T follicular helper cell (primary cell): ENCODE results near the gene MET.
"Not testable (repeated sequence)": the region's sequence is repeated elsewhere in the genome, so short reads cannot be mapped to it uniquely, and the experiment has no call there.

Experiments
- DNase-seq: peaks from one replicate; pipeline ENCODE4 v3.0.0-alpha.2; 2020; ENCODE audit warnings: low read depth

The MET gene

DNA sequence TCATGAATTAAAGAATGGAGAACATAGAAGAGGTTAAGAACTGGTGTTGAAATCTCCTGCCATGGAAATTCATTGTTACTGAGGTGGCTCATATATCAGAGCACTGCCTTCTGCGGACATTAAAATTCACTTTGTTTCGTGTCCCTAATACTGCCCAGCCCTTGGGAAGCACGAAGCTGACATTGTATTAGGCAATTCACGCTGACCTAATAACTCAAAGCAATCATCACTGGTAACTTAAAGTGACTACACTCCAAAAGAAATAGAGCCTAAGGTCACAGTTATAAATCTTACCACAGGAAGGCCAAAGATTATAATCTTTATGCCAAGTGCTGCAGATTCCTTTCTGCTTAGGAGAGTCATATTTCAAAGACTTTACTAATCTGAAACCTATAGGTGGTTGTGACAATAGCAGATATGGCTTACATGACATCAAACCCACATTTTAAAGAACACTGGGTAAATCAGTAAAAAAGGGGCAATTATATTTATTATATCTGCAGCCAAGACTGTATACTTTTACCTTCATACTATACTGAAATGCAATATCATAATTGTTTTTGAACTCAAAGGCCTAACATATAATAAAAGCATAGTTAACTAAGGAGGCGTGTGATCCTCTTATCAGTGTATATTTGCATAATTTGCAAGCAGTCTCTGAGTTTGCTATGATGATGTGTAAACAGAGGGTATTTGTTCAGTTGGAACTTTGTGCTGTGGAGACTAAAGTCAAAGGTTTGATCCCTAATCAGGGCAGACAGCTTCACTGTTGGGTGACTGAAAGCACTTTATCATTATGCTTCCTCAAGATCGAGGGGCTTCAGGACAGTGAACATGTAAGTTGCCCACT is 138.5 kb downstream of the MET start:
- no peak for DNase-seq

DNA sequence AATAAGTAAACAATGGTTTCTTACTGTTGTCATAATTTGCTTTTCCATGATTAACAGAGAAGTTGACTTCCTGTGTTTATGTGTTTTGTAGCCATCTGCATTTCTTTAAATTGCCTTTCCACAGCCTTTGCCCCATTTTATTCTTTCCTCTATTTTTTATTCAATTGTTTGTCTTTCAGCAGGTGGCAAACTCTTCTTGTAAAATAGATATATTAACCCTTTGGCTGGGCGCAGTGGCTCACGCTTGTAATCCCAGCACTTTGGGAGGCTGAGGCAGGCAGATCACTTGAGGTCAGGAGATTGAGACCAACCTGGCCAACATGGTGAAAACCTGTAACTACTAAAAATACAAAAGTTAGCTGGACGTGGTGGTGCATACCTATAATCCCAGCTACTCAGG is 139.8 kb downstream of the MET start:
- no peak for DNase-seq

DNA sequence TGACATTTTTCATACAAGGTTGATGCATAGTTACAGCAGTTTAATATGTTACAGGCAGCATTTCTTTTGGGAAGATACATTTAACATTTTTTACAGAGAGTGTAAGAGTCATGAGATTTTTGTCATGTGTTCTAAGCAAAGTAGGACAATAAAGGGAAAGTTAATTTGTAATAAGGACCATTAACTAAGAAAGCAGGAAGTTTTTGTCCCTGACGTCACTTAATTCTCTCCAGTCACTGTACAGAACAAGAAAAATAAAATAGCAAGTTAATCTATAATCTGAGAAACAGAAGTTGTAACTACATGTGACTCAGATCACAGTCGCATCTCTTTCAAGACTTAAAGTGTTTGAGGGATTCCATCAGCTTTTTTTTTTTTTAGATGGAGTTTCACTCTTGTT is 140.9 kb downstream of the MET start:
- DNase-seq = no peak

DNA sequence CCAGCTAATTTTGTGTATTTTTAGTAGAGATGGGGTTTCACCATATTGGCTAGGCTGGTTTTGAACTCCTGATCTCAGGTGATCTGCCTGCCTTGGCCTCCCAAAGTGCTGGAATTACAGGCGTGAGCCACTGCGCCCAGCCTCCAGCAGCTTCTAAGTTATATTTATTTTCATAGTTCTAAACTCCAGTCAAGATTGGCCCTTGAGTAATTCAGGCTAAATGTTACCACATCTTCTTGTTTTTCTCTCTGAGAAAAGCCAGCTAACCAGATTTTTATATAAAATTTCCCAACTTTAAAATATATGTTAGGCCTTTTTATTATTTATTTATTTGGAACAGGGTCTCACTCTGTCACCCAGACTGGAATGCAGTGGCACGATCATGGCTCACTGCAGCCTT is 141.4 kb downstream of the MET start:
- DNase-seq = not testable (repeated sequence)

DNA sequence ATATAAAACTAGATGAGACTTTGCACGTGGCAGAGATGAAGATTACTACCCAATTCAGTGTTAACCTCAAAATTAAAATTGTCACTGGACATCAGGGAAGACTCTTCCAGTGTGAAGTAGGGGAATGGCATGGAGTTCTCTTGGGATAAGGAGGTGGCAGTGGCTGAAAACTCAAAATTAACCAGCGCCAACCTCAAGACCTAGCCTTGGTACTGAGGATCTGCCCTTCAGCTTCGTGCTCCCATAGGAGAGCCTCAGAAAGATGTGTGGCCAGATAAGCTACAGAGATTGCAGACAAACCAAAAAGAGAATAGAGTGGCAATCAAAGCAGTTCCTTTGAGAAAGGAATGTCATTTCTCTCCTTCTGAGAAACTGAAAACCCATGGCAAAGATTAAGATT is 143.0 kb downstream of the MET start:
- no peak for DNase-seq

DNA sequence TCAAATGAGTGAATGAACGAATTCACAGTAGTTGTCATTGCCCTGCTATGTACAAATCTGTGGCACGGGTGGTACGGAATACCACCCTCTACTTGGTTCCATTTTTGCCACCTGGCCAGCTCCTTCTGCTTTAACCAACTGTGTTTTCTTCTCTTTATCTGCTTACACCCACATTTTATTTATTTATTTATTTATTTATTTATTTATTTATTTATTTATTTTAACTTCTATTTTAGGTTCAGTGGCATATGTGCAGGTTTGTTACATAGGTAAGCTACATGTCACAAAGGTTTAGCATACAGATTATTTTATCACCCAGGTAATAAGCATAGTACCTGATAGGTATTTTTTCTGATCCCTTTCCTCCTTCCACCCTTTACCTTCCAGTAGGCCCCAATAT is 148.2 kb downstream of the MET start:
- no peak for DNase-seq

DNA sequence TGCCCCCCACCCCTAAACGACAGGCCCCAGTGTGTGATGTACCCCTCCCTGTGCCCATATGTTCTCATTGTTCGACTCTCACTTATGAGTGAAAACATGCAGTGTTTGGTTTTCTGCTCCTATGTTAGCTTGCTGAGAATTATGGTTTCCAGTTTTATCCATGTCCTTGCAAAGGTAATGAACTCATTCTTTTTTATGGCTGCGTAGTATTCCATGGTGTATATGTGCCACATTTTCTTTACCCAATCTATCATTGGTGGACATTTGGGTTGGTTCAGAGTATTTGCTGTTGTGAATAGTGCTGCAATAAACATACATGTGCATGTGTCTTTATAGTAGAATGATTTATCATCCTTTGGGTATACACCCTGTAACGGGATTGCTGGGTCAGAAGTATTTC is 149.7 kb downstream of the MET start:
- DNase-seq = not testable (repeated sequence)

DNA sequence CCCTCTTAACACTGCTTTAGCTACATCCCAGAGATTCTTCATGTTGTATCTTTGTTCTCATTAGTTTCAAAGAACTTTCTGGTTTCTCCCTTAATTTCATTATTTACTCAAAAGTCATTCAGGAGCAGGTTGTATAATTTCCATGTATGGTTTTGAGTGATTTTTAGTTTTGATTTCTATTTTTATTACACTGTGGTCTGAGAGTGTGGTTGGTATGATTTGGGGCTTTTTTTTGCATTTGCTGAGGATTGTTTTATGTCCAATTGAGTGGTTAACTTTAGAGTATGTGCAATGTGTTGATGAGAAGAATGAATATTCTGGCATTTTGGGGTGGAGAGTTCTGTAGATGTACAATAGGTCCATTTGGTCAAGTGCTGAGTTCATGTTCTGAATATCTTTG is 152.5 kb downstream of the MET start:
- DNase-seq = no peak

DNA sequence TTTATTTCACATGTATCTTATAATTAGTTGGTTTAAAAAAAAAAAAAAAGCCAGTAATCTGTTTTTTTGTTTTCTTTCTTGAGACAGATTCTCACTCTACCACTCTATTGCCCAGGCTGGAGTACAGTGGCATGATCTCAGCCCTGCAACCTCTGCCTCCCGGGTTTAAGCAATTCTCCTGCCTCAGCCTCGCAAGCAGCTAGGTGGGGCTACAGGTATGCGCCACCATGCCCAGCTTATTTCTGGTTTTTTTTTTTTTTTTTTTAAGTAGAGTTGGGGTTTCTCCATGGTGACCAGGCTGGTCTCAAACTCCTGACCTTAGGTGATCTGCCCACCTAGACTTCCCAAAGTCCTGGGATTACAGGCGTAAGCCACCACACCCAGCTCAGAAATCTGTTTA is 156.3 kb downstream of the MET start:
- no peak for DNase-seq

DNA sequence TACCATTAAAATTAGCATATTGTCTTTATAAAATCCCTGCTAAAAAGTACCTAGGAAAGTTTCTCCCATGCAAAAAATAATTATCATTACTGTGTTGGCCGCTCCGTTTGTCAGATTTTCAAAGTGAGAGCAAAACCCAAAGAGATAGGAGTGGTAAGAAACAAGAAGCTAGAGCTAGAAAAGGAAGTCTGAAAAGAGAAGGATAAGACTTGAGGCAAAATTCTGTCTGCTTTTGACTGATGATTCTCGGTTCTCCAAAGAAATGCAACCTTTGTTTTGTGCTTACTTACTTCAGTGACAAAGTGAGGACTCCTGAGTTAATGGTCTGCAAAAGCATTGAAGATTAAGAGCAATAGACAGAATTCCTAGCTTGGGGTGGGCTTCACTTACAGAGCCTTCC is 157.0 kb downstream of the MET start:
- DNase-seq = no peak

DNA sequence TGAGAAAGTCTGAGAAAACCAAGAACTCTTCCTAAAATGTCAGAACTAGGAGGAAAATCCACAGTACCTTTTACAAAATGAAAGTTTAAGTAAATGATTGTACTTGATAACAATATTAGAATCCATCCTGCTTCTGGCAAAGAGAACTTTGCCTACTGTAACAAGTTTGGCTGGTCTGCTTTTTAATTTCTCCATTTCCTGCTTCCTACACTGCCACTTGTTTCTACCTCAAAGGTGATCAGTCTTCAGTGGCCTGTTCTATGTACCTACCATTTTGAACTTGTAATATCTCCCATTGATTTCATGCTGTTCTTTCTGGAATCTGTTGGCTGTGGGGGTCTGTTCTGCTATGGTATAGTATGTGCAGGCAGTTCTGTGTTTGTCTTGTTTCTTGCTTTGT is 157.5 kb downstream of the MET start:
- DNase-seq = no peak

DNA sequence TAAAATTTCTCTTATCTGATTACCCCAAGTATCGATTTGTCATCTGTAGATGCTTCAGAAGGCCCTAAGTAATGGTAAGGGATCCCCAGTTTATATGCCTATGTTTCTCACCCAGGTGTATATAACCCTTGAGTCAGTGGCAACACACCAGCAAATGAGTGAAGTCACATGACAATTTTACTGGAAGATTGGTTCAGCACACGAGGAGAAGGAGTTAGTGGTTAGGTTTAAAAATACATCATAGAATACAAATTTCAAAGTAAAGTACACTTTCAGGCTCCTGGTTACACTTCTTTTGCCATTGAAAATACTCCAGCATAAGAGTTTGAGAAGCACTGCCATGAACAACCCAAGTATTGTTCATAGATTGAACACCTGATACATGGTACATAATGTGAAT is 160.7 kb downstream of the MET start:
- DNase-seq = no peak

DNA sequence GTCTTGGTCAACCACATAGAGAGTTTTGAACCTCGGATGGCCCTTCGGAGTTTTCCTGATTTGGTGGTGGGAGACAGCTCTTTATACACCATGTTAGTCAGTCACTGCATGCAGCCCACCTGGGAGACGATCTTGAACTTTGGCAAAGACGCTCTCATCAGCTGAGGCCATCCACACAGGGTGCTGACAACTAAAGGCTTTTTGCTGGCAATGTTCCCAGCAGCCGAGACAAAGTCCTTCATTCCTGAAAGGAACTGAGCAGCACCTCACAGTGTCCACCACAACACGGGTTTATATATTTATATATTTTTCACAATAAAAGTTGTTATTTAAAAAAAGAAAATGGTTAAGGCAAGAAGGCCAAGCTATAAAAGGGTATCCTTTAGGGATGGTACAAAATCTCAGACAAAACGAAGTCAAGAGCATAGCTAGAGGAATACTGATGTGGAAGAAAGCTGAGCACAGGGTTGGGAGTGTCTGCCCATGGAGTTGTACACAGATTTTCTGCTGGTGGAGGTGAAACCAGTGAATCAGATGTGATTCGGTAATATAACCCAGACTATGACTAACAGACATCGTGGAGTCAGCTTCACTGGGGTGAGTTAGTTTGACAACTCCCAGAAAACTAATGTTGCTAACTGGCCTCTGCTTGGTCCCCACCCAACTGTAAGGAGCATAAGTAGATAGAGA is 163.0 kb downstream of the MET start:
- no peak for DNase-seq

DNA sequence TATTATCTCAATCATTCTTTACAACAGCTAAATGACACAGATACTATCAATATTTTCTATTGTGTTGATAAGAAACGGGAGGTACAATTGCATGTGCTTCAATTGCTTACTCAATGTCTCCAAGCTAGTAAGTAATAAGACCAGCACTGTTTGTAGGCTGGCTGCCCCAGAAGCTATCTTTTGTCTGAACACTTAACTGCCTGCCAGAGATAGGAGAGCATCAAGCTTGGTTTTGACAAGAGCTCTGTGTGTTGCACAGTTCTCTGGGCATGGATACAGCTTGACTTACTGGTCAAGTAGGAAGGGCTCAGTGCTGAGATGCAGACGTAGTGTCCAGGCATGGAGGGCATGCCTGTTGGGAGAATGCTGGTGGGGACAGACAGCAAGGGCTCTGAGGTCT is 164.1 kb downstream of the MET start:
- DNase-seq = no peak

DNA sequence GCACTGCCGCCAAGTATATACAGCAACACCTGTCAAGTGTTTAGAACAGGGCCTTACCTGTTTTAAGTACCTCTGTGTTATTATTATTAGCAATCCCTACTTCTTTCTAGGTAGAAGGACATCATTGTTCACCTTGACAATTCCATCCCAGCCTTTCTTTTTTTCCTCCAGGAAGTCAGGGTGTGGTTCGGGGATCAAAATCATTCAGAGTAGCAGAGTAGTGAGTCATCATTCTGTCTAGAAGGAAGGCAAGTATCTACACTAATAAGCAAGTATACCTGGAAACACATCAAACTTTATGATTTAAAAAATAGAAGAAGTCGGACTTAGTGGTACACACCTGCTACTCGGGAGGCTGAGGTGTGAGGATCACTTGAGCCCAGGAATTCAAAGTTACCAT is 164.9 kb downstream of the MET start:
- DNase-seq = no peak

DNA sequence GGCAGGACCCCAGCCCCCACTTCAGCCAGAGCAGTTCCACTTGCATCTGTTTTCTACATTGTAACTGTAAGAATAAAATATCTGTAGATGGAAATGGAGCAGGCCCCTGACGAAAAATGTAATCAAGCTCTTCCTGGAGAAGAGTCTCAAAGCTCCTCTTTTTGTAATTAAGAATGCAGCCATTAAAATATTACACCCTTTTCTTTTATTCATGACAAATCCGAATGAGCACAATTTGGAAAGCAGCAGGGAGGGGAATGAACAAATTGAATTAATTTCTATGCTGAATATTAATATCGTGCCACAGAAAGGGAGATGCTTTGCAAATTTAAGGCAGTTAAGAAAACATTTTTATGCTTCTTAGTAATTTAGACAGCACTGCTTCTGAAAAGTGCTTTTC is 165.6 kb downstream of the MET start:
- no peak for DNase-seq

DNA sequence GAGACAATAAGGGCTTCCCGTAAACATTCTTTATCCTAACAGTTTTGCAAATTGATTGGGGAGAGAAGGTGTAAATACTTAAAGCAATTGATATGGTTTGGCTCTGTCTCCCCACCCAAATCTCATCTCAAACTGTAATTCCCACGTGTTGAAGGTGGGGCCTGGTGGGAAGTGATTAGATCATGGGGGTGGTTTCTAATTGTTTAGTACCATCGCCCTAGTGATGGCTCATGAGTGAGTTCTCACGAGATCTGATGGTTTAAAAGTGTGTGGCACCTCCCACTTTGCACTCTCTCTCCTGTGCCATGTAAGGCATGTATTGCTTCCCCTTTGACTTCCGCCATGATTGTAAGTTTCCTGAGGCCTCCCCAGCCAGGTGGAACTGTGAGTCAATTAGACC is 168.3 kb downstream of the MET start:
- no peak for DNase-seq

DNA sequence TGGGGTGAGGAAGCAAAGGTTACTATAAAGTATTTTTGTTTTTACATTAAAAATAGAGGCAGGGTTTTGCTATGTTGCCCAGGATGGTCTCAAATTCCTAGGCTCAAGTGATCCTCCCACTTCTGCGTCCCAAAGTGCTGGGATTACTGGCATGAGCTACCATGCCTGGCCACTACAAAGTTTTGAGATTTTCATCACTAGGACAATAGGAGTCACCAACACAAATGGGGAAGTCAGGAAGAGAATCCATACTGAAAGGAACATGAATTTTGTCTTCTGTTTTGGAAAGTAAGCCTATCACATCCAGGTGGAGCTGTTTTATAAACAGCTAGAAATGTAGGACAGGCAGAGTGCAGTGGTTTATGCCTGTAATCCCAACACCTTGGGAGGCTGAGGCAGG is 170.4 kb downstream of the MET start:
- DNase-seq = no peak

DNA sequence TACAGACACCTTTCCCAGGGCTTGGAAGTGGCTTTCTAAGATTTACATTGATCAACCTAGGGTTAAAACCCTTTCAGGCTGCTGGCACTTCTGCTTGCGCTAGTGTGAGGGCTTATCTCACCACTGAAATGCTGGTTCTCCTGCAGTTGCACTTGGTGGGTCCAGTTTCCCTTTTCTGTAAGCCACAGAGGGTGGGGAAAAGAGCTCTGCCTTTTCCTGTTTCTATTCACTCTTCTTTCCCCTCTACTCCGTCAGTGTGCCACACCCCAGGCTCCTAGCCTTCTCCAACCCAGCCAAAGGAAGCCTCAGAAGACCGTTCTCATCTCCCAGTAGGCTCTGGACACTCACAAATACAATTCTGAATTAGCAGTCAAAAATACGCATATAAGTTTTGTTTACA is 171.4 kb downstream of the MET start:
- no peak for DNase-seq
